Tibial nerve (tissue), 3 donors: ENCODE data around the gene THEM4.

ENCODE experiments used
- POLR2A ChIP-seq, 2 donors: fragments of 450-650 bp; IDR thresholded peaks; one replicate each; pipeline ENCODE4 v1.6.1; 2017; ENCODE audit warnings: antibody characterized with exemption in 2 of 2, mild to moderate bottlenecking in 2 of 2, moderate library complexity in 2 of 2
- TF ChIP-seq, protein P1 (sequence below), 5 experiments: fragments of 200-600 bp in 3 of 5; fragments of 450-650 bp in 2 of 5; sonication (generic) in 3 of 5; IDR thresholded peaks; one replicate each; pipeline ENCODE4 v1.5.1; 2016 to 2019; ENCODE audit warnings: antibody characterized with exemption in 5 of 5, mild to moderate bottlenecking in 3 of 5, moderate library complexity in 2 of 5

GRCh38 chr1:151944126-151944856 is 35.0 kb upstream of the THEM4 start:
- TF ChIP-seq, protein P1, sequence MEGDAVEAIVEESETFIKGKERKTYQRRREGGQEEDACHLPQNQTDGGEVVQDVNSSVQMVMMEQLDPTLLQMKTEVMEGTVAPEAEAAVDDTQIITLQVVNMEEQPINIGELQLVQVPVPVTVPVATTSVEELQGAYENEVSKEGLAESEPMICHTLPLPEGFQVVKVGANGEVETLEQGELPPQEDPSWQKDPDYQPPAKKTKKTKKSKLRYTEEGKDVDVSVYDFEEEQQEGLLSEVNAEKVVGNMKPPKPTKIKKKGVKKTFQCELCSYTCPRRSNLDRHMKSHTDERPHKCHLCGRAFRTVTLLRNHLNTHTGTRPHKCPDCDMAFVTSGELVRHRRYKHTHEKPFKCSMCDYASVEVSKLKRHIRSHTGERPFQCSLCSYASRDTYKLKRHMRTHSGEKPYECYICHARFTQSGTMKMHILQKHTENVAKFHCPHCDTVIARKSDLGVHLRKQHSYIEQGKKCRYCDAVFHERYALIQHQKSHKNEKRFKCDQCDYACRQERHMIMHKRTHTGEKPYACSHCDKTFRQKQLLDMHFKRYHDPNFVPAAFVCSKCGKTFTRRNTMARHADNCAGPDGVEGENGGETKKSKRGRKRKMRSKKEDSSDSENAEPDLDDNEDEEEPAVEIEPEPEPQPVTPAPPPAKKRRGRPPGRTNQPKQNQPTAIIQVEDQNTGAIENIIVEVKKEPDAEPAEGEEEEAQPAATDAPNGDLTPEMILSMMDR (IDR thresholded peaks at IDR 0.05): no peak
- no peak for TF ChIP-seq POLR2A (IDR thresholded peaks at IDR 0.05)
